Measurements from ENCODE around the gene COX6B1. TPM values are rescaled to one million over a fixed set of nuclear protein-coding genes. Genes with fewer than 3 reads are reported as not detected.

COX6B1 gene
- polyA plus RNA-seq, 1 donor from 2014 or later = 1,013 TPM

DNA sequence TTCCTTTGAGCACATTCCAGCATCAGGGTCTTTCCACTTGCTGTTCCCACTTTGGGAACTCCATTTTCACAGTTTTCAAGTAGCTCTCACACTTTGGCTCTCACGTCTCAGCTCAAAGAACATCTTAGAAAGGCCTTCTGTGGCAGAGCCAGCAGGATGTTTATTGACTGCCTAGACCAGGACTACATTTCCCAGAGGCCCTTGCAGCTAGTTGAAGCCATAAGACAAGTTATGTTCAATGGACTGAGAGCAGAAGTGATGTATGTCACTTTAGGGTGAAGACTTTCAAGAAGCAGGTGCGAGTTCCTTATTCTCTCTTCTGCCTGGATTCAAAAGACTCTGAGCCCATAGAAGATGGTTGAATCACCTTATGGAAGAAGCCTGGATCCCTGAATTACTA lies 39.9 kb upstream of the COX6B1 start:
- TF ChIP-seq, protein P1, sequence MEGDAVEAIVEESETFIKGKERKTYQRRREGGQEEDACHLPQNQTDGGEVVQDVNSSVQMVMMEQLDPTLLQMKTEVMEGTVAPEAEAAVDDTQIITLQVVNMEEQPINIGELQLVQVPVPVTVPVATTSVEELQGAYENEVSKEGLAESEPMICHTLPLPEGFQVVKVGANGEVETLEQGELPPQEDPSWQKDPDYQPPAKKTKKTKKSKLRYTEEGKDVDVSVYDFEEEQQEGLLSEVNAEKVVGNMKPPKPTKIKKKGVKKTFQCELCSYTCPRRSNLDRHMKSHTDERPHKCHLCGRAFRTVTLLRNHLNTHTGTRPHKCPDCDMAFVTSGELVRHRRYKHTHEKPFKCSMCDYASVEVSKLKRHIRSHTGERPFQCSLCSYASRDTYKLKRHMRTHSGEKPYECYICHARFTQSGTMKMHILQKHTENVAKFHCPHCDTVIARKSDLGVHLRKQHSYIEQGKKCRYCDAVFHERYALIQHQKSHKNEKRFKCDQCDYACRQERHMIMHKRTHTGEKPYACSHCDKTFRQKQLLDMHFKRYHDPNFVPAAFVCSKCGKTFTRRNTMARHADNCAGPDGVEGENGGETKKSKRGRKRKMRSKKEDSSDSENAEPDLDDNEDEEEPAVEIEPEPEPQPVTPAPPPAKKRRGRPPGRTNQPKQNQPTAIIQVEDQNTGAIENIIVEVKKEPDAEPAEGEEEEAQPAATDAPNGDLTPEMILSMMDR (IDR thresholded peaks at IDR 0.05; ENCODE audit: poor library complexity, severe bottlenecking) = no peak
- no peak for TF ChIP-seq EP300 (conservative IDR thresholded peaks at IDR 0.05; ENCODE audit: poor library complexity, severe bottlenecking)
- TF ChIP-seq POLR2AphosphoS5 (IDR thresholded peaks at IDR 0.05) = no peak
- TF ChIP-seq SMC3 (conservative IDR thresholded peaks at IDR 0.05; ENCODE audit: poor library complexity) = no peak
- no peak for TF ChIP-seq RAD21 (conservative IDR thresholded peaks at IDR 0.05)
- no peak for TF ChIP-seq MXI1 (conservative IDR thresholded peaks at IDR 0.05; ENCODE audit: poor library complexity, severe bottlenecking)
- TF ChIP-seq EZH2 (IDR thresholded peaks at IDR 0.05; ENCODE audit: borderline replicate concordance, insufficient read depth, low read length, poor library complexity, severe bottlenecking) = no peak
- TF ChIP-seq TAF1 (IDR thresholded peaks at IDR 0.05; ENCODE audit: low read depth) = no peak
- TF ChIP-seq REST (IDR thresholded peaks at IDR 0.05; ENCODE audit: borderline replicate concordance) = no peak
- no peaks in the 10 kb centered on the region for H3K79me2 ChIP-seq (replicated peaks; ENCODE audit: insufficient read depth, low read length)

GRCh38 chr19:35609851-35610353 lies 38.2 kb upstream of the COX6B1 start:
- no peak overlapping the region for H3K4me2 ChIP-seq (ENCODE audit: low read length)
- H3K9ac ChIP-seq (ENCODE audit: low read length) = no peak overlapping the region
- no peak overlapping the region for H3K4me3 ChIP-seq (ENCODE audit: low read length)

More for the DNA sequence above, 39.9 kb upstream of the COX6B1 start:
- H3K27ac ChIP-seq (ENCODE audit: low read length) = no peak overlapping the region
- no peak overlapping the region for H2AFZ ChIP-seq (ENCODE audit: low read depth, low read length)
- H3K9ac ChIP-seq (ENCODE audit: low read length) = no peak overlapping the region
- no peaks in the 10 kb centered on the region for H3K36me3 ChIP-seq (ENCODE audit: insufficient read depth, low read length)
- no peak overlapping the region for H3K4me3 ChIP-seq (ENCODE audit: low read length)
- no peak overlapping the region for H3K4me2 ChIP-seq (ENCODE audit: low read length)
- H3K9me3 ChIP-seq (ENCODE audit: low read length) = no peaks in the 10 kb centered on the region
- no peaks in the 10 kb centered on the region for H4K20me1 ChIP-seq (ENCODE audit: insufficient read depth)
- H3K9me2 ChIP-seq (ENCODE audit: insufficient read depth, low read length) = no peaks in the 10 kb centered on the region
- H3K27me3 ChIP-seq (ENCODE audit: insufficient read depth, low read depth, low read length) = no peaks in the 10 kb centered on the region
- H3F3A ChIP-seq (ENCODE audit: insufficient read depth, low read length, poor library complexity, severe bottlenecking) = no peaks in the 10 kb centered on the region

GRCh38 chr19:35612224-35612558 lies 35.9 kb upstream of the COX6B1 start:
- peak overlapping the region; percentile 86 for H3K9ac ChIP-seq (ENCODE audit: low read length)
- peak overlapping the region; percentile 51 for H2AFZ ChIP-seq (ENCODE audit: low read depth, low read length)
- H3K36me3 ChIP-seq (ENCODE audit: insufficient read depth, low read length) = no peaks in the 10 kb centered on the region
- peak overlapping the region; percentile 45 for H3K4me2 ChIP-seq (ENCODE audit: low read length)
- no peaks in the 10 kb centered on the region for H3F3A ChIP-seq (ENCODE audit: insufficient read depth, low read length, poor library complexity, severe bottlenecking)
- TF ChIP-seq TAF1 (IDR thresholded peaks at IDR 0.05; ENCODE audit: low read depth) (no peak), REST (IDR thresholded peaks at IDR 0.05; ENCODE audit: borderline replicate concordance) (no peak), MXI1 (conservative IDR thresholded peaks at IDR 0.05; ENCODE audit: poor library complexity, severe bottlenecking) (no peak), EZH2 (IDR thresholded peaks at IDR 0.05; ENCODE audit: borderline replicate concordance, insufficient read depth, low read length, poor library complexity, severe bottlenecking) (no peak), EP300 (conservative IDR thresholded peaks at IDR 0.05; ENCODE audit: poor library complexity, severe bottlenecking) (no peak), SMC3 (conservative IDR thresholded peaks at IDR 0.05; ENCODE audit: poor library complexity) (no peak), POLR2AphosphoS5 (IDR thresholded peaks at IDR 0.05) (no peak), RAD21 (conservative IDR thresholded peaks at IDR 0.05) (no peak)
- TF ChIP-seq, protein P1 (IDR thresholded peaks at IDR 0.05; ENCODE audit: poor library complexity, severe bottlenecking) = no peak
- H3K27me3 ChIP-seq (ENCODE audit: insufficient read depth, low read depth, low read length) = no peaks in the 10 kb centered on the region
- H3K4me3 ChIP-seq (ENCODE audit: low read length) = peak overlapping the region; percentile 95
- H3K79me2 ChIP-seq (replicated peaks; ENCODE audit: insufficient read depth, low read length) = no peaks in the 10 kb centered on the region
- no peak overlapping the region for H3K27ac ChIP-seq (ENCODE audit: low read length)
- no peaks in the 10 kb centered on the region for H3K9me3 ChIP-seq (ENCODE audit: low read length)
- H4K20me1 ChIP-seq (ENCODE audit: insufficient read depth) = no peaks in the 10 kb centered on the region
- H3K9me2 ChIP-seq (ENCODE audit: insufficient read depth, low read length) = no peaks in the 10 kb centered on the region

More at GRCh38 chr19:35609851-35610353, 38.2 kb upstream of the COX6B1 start:
- no peak for TF ChIP-seq TAF1 (IDR thresholded peaks at IDR 0.05; ENCODE audit: low read depth)
- Histone ChIP-seq H4K20me1 (ENCODE audit: insufficient read depth) (no peaks in the 10 kb centered on the region), H3K9me2 (ENCODE audit: insufficient read depth, low read length) (no peaks in the 10 kb centered on the region), H3K79me2 (replicated peaks; ENCODE audit: insufficient read depth, low read length) (no peaks in the 10 kb centered on the region), H3K36me3 (ENCODE audit: insufficient read depth, low read length) (no peaks in the 10 kb centered on the region), H3K27me3 (ENCODE audit: insufficient read depth, low read depth, low read length) (no peaks in the 10 kb centered on the region), H2AFZ (ENCODE audit: low read depth, low read length) (no peak overlapping the region), H3K9me3 (ENCODE audit: low read length) (no peaks in the 10 kb centered on the region), H3F3A (ENCODE audit: insufficient read depth, low read length, poor library complexity, severe bottlenecking) (no peaks in the 10 kb centered on the region), H3K27ac (ENCODE audit: low read length) (no peak overlapping the region)
